Measurements from ENCODE around the gene KCNMA1.

Gene KCNMA1

GRCh38 chr10:77226853-77227565 lies 410.6 kb downstream of the KCNMA1 start:
- DNase-seq: no peak

- DNase-seq: no peak
Observed at GRCh38 chr10:77226452-77226851, 411.2 kb downstream of the KCNMA1 start.

GRCh38 chr10:77226020-77226419 lies 411.6 kb downstream of the KCNMA1 start:
- no peak for DNase-seq

GRCh38 chr10:77223526-77224460 lies 413.8 kb downstream of the KCNMA1 start:
- DNase-seq: no peak

- DNase-seq: no peak
Observed at GRCh38 chr10:77220150-77220549, 417.5 kb downstream of the KCNMA1 start.

- DNase-seq: no peak
Observed at GRCh38 chr10:77219046-77219445, 418.6 kb downstream of the KCNMA1 start.

- DNase-seq: no peak
Observed at GRCh38 chr10:77214799-77215198, 422.8 kb downstream of the KCNMA1 start.

- DNase-seq: no peak
Observed at GRCh38 chr10:77212632-77213031, 425.0 kb downstream of the KCNMA1 start.

- DNase-seq: no peak
Observed at GRCh38 chr10:77210645-77211044, 427.0 kb downstream of the KCNMA1 start.

- no peak for DNase-seq
Observed at GRCh38 chr10:77208684-77209256, 428.8 kb downstream of the KCNMA1 start.

- no peak for DNase-seq
Observed at GRCh38 chr10:77207828-77208185, 429.8 kb downstream of the KCNMA1 start.

GRCh38 chr10:77207182-77207827 lies 430.3 kb downstream of the KCNMA1 start:
- no peak for DNase-seq

GRCh38 chr10:77205135-77205534 lies 432.5 kb downstream of the KCNMA1 start:
- no peak for DNase-seq

GRCh38 chr10:77204171-77204570 lies 433.4 kb downstream of the KCNMA1 start:
- DNase-seq: no peak

GRCh38 chr10:77202857-77203256 lies 434.8 kb downstream of the KCNMA1 start:
- DNase-seq: no peak

- DNase-seq: no peak
Observed at GRCh38 chr10:77201135-77202106, 436.2 kb downstream of the KCNMA1 start.

- DNase-seq: no peak
Observed at GRCh38 chr10:77197544-77197943, 440.1 kb downstream of the KCNMA1 start.

GRCh38 chr10:77196614-77197013 lies 441.0 kb downstream of the KCNMA1 start:
- no peak for DNase-seq

GRCh38 chr10:77195101-77195500 lies 442.5 kb downstream of the KCNMA1 start:
- no peak for DNase-seq

- no peak for DNase-seq
Observed at GRCh38 chr10:77193001-77193400, 444.6 kb downstream of the KCNMA1 start.

- DNase-seq: no peak
Observed at GRCh38 chr10:77192402-77192801, 445.2 kb downstream of the KCNMA1 start.

Measured in COR-L47 (cell line).